ENCODE results near the gene CRYBB1. TPM values are rescaled to one million over a fixed set of nuclear protein-coding genes. Genes with fewer than 3 reads are reported as not detected.

The CRYBB1 gene
- total and polyA plus RNA-seq, 2 donors (not counting 3 experiments of a cell fraction or from before 2014, with no cell fraction given) = not detected

DNA sequence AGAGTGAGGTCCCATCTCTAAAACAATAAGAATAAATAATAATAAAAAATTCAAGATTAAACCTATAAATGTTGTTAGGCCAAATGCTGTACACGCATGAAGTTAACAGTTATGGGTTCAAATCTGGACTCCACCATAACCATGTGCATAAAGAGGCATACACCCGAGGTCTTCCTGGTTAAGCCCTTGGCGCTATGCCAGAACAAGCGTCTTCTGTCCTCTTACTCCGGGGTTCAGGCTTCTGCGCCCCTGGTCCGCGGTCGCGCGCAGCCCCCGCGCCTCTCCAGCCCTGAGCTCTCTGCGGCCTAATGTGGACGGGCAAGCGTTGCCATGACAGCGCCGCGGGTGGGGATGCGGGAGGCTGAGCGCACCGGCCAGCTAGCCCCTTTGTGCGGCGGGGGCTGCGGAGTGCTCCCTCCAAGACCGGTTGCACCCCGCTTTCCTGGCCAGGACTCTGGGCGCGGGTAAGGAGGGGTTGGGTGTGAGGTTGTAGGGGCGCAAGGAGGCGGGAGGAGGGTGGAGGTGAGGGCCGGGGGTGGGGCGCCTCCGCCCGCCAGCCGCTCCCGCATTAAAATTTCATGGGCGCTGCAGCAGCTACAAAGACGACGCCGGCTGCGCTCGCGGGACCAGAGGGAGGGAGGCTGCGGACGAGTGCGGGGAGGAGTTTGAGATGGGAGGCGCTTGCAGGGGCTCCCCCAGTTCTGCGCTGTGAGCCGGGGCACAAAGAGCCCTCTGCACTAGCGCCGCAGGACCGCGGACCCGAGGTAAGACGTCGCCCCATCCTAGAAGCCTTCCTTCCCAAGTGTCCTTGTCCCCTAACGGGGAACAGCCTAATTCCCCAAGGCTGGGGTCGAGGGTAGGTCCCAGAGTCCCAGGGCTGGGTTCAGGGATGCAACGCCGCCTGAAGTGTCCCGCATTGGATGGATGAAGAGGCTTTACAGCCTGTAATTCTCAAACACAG lies 39.3 kb upstream of the CRYBB1 start, which contains the start of gene MIAT:
TSS of gene MIAT (plus strand) at position 698 of the 961 bp plus-strand sequence.
- DNase-seq (ENCODE audit: low read depth, low spot score) (no peak), FAIRE-seq (no peak)
- intact Hi-C loops (cut with micrococcal nuclease) = no loop called here
- H3K4me3 ChIP-seq (replicated peaks in 1 of 3; ENCODE audit: insufficient read depth in 1 of 3, low read depth in 1 of 3, low read length in 3 of 3) = no peak within 1 kb of the TSS
- dilution Hi-C loops (cut with MboI; ENCODE audit: extremely low pct_ligation_motif_present, low sequenced_read_pairs) = no loop called here
- no peak within 1 kb of the TSS for H3K27ac ChIP-seq (ENCODE audit: insufficient read depth, low read depth, low read length)
- no peaks in the 10 kb centered on the region for H3K9me3 ChIP-seq (replicated peaks; ENCODE audit: control insufficient read depth, insufficient read depth, low read length)
- peak within 1 kb of the TSS; percentile 65 for H2AFZ ChIP-seq (ENCODE audit: low read depth, low read length)
- peaks cover 25 to 51% of the 10 kb centered on the region in 2 experiments for H3K27me3 ChIP-seq (ENCODE audit: control insufficient read depth in 2 of 2, insufficient read depth in 2 of 2, low read length in 2 of 2)
- ChIA-PET CTCF (interaction anchor here (1.3 kb wide), 1 partner anchor 9 kb away, joined by 4 read pairs; no protein-coding TSS in a partner anchor), POLR2A (no interaction called here)
- no peaks in the 10 kb centered on the region for H3K9me1 ChIP-seq (replicated peaks; ENCODE audit: control insufficient read depth, extremely low read depth, insufficient read depth, low read length)
- no peaks in the 10 kb centered on the region for H3K79me2 ChIP-seq (ENCODE audit: control insufficient read depth, insufficient read depth, low read length)
- H3K4me1 ChIP-seq (ENCODE audit: control insufficient read depth, extremely low read depth, insufficient read depth, low read length) = peaks cover 13% of the 10 kb centered on the region
- TF ChIP-seq EZH2 (IDR thresholded peaks at IDR 0.05; ENCODE audit: borderline replicate concordance, low read depth, low read length, severe bottlenecking) = peak; percentile 97
- no peak for TF ChIP-seq FOS (IDR thresholded peaks at IDR 0.05; ENCODE audit: borderline replicate concordance, insufficient read depth, low read length)
- no peak for TF ChIP-seq JUN (IDR thresholded peaks at IDR 0.05; ENCODE audit: borderline replicate concordance, insufficient read depth, insufficient read length, low read depth)
- no peak for TF ChIP-seq MAX (IDR thresholded peaks at IDR 0.05; ENCODE audit: insufficient read depth, insufficient read length)
- TF ChIP-seq POLR2AphosphoS5 (IDR thresholded peaks at IDR 0.05; ENCODE audit: insufficient read depth, low read depth, low read length) = no peak
- H3K36me3 ChIP-seq (ENCODE audit: control insufficient read depth in 2 of 2, extremely low read depth in 1 of 2, insufficient read depth in 2 of 2, low read length in 2 of 2) = no peaks in the 10 kb centered on the region
- H3K4me2 ChIP-seq (ENCODE audit: insufficient read depth, low read length) = peak within 1 kb of the TSS; percentile 87
- H3K9ac ChIP-seq (replicated peaks; ENCODE audit: extremely low read depth, insufficient read depth, low read length) = no peak within 1 kb of the TSS
- no peaks in the 10 kb centered on the region for H4K20me1 ChIP-seq (replicated peaks; ENCODE audit: control insufficient read depth, extremely low read depth, insufficient read depth, low read length)
- no TSS peak for BruUV-seq (replicated peaks)

- FAIRE-seq = no peak
- no peaks in the 10 kb centered on the region for H3K4me1 ChIP-seq (ENCODE audit: control insufficient read depth, extremely low read depth, insufficient read depth, low read length)
- dilution Hi-C loops (cut with MboI; ENCODE audit: extremely low pct_ligation_motif_present, low sequenced_read_pairs) = no loop called here
- peaks cover 35 to 41% of the 10 kb centered on the region in 2 experiments for H3K27me3 ChIP-seq (ENCODE audit: control insufficient read depth in 2 of 2, insufficient read depth in 2 of 2, low read length in 2 of 2)
- DNase-seq (ENCODE audit: low read depth, low spot score) = no peak
- no peaks in the 10 kb centered on the region for H3K9me3 ChIP-seq (replicated peaks; ENCODE audit: control insufficient read depth, insufficient read depth, low read length)
- no peaks in the 10 kb centered on the region for H3K9me1 ChIP-seq (replicated peaks; ENCODE audit: control insufficient read depth, extremely low read depth, insufficient read depth, low read length)
- H2AFZ ChIP-seq (ENCODE audit: low read depth, low read length) = no peak overlapping the region
- no peak overlapping the region for H3K9ac ChIP-seq (replicated peaks; ENCODE audit: extremely low read depth, insufficient read depth, low read length)
- no peaks in the 10 kb centered on the region for H3K36me3 ChIP-seq (ENCODE audit: control insufficient read depth in 2 of 2, extremely low read depth in 1 of 2, insufficient read depth in 2 of 2, low read length in 2 of 2)
- no peaks in the 10 kb centered on the region for H4K20me1 ChIP-seq (replicated peaks; ENCODE audit: control insufficient read depth, extremely low read depth, insufficient read depth, low read length)
- BruUV-seq (replicated peaks) = no TSS peak
- no peaks in the 10 kb centered on the region for H3K79me2 ChIP-seq (ENCODE audit: control insufficient read depth, insufficient read depth, low read length)
- H3K4me3 ChIP-seq (replicated peaks in 1 of 3; ENCODE audit: insufficient read depth in 1 of 3, low read depth in 1 of 3, low read length in 3 of 3) = no peak overlapping the region
- ChIA-PET CTCF (no interaction called here), POLR2A (no interaction called here)
- no peak overlapping the region for H3K4me2 ChIP-seq (ENCODE audit: insufficient read depth, low read length)
- no peak overlapping the region for H3K27ac ChIP-seq (ENCODE audit: insufficient read depth, low read depth, low read length)
- intact Hi-C loops (cut with micrococcal nuclease) = no loop called here
- no peak for TF ChIP-seq FOS (IDR thresholded peaks at IDR 0.05; ENCODE audit: borderline replicate concordance, insufficient read depth, low read length)
- no peak for TF ChIP-seq CTCF (IDR thresholded peaks at IDR 0.05; ENCODE audit: extremely low read depth in 1 of 2, insufficient read depth in 1 of 2, low read depth in 1 of 2, low read length in 2 of 2)
- no peak for TF ChIP-seq POLR2AphosphoS5 (IDR thresholded peaks at IDR 0.05; ENCODE audit: insufficient read depth, low read depth, low read length)
- TF ChIP-seq MAX (IDR thresholded peaks at IDR 0.05; ENCODE audit: insufficient read depth, insufficient read length) = no peak
- no peak for TF ChIP-seq POLR2A (IDR thresholded peaks at IDR 0.05; ENCODE audit: low read depth, low read length)
- no peak for TF ChIP-seq EZH2 (IDR thresholded peaks at IDR 0.05; ENCODE audit: borderline replicate concordance, low read depth, low read length, severe bottlenecking)
- TF ChIP-seq MYC (IDR thresholded peaks at IDR 0.05; ENCODE audit: low read depth, low read length) = no peak
- no peak for TF ChIP-seq JUN (IDR thresholded peaks at IDR 0.05; ENCODE audit: borderline replicate concordance, insufficient read depth, insufficient read length, low read depth)
- no peak for TF ChIP-seq GATA2 (IDR thresholded peaks at IDR 0.05; ENCODE audit: insufficient read depth, insufficient read length, low read depth, low read length)
These were observed 34.0 kb upstream of the CRYBB1 start for GRCh38 chr22:26651815-26652214.

All from endothelial cell of umbilical vein (primary cell).